Measurements from ENCODE around the gene ITPRIPL2. TPM values are rescaled to one million over a fixed set of nuclear protein-coding genes. Genes with fewer than 3 reads are reported as not detected.

Gene ITPRIPL2
- polyA plus RNA-seq, 1 donor from 2014 or later = not detected

GRCh38 chr16:19105131-19105530, 8.6 kb upstream of the ITPRIPL2 start:
- Histone ChIP-seq H4K20me1 (ENCODE audit: insufficient read depth) (no peaks in the 10 kb centered on the region), H3K27ac (ENCODE audit: low read length) (no peak overlapping the region), H3K36me3 (ENCODE audit: insufficient read depth, low read length) (no peaks in the 10 kb centered on the region), H3K4me2 (ENCODE audit: low read length) (no peak overlapping the region), H3K9me2 (ENCODE audit: insufficient read depth, low read length) (no peaks in the 10 kb centered on the region), H2AFZ (ENCODE audit: low read depth, low read length) (no peak overlapping the region), H3F3A (ENCODE audit: insufficient read depth, low read length, poor library complexity, severe bottlenecking) (no peaks in the 10 kb centered on the region), H3K9me3 (ENCODE audit: low read length) (no peaks in the 10 kb centered on the region), H3K4me3 (ENCODE audit: low read length) (no peak overlapping the region), H3K27me3 (ENCODE audit: insufficient read depth, low read depth, low read length) (no peaks in the 10 kb centered on the region), H3K9ac (ENCODE audit: low read length) (no peak overlapping the region), H3K79me2 (replicated peaks; ENCODE audit: insufficient read depth, low read length) (no peaks in the 10 kb centered on the region)
- TF ChIP-seq MXI1 (conservative IDR thresholded peaks at IDR 0.05; ENCODE audit: poor library complexity, severe bottlenecking) = no peak
- TF ChIP-seq EZH2 (IDR thresholded peaks at IDR 0.05; ENCODE audit: borderline replicate concordance, insufficient read depth, low read length, poor library complexity, severe bottlenecking) = no peak
- no peak for TF ChIP-seq SMC3 (conservative IDR thresholded peaks at IDR 0.05; ENCODE audit: poor library complexity)
- TF ChIP-seq CTCF (IDR thresholded peaks at IDR 0.05; ENCODE audit: poor library complexity, severe bottlenecking) = no peak
- TF ChIP-seq, protein P1, sequence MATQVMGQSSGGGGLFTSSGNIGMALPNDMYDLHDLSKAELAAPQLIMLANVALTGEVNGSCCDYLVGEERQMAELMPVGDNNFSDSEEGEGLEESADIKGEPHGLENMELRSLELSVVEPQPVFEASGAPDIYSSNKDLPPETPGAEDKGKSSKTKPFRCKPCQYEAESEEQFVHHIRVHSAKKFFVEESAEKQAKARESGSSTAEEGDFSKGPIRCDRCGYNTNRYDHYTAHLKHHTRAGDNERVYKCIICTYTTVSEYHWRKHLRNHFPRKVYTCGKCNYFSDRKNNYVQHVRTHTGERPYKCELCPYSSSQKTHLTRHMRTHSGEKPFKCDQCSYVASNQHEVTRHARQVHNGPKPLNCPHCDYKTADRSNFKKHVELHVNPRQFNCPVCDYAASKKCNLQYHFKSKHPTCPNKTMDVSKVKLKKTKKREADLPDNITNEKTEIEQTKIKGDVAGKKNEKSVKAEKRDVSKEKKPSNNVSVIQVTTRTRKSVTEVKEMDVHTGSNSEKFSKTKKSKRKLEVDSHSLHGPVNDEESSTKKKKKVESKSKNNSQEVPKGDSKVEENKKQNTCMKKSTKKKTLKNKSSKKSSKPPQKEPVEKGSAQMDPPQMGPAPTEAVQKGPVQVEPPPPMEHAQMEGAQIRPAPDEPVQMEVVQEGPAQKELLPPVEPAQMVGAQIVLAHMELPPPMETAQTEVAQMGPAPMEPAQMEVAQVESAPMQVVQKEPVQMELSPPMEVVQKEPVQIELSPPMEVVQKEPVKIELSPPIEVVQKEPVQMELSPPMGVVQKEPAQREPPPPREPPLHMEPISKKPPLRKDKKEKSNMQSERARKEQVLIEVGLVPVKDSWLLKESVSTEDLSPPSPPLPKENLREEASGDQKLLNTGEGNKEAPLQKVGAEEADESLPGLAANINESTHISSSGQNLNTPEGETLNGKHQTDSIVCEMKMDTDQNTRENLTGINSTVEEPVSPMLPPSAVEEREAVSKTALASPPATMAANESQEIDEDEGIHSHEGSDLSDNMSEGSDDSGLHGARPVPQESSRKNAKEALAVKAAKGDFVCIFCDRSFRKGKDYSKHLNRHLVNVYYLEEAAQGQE (IDR thresholded peaks at IDR 0.05; ENCODE audit: borderline replicate concordance) = no peak
- TF ChIP-seq POLR2AphosphoS5 (IDR thresholded peaks at IDR 0.05) = no peak

- Histone ChIP-seq H3K27ac (ENCODE audit: low read length) (no peak overlapping the region), H3K36me3 (ENCODE audit: insufficient read depth, low read length) (no peaks in the 10 kb centered on the region), H3K27me3 (ENCODE audit: insufficient read depth, low read depth, low read length) (no peaks in the 10 kb centered on the region), H2AFZ (ENCODE audit: low read depth, low read length) (no peak overlapping the region), H3K79me2 (replicated peaks; ENCODE audit: insufficient read depth, low read length) (no peaks in the 10 kb centered on the region), H3K9me3 (ENCODE audit: low read length) (no peaks in the 10 kb centered on the region), H3K9me2 (ENCODE audit: insufficient read depth, low read length) (no peaks in the 10 kb centered on the region), H4K20me1 (ENCODE audit: insufficient read depth) (no peaks in the 10 kb centered on the region), H3K4me3 (ENCODE audit: low read length) (no peak overlapping the region), H3F3A (ENCODE audit: insufficient read depth, low read length, poor library complexity, severe bottlenecking) (no peaks in the 10 kb centered on the region), H3K9ac (ENCODE audit: low read length) (no peak overlapping the region), H3K4me2 (ENCODE audit: low read length) (no peak overlapping the region)
- no peak for TF ChIP-seq SMC3 (conservative IDR thresholded peaks at IDR 0.05; ENCODE audit: poor library complexity)
- TF ChIP-seq, protein P1 (IDR thresholded peaks at IDR 0.05; ENCODE audit: borderline replicate concordance) = no peak
- no peak for TF ChIP-seq RAD21 (conservative IDR thresholded peaks at IDR 0.05)
- TF ChIP-seq EP300 (conservative IDR thresholded peaks at IDR 0.05; ENCODE audit: poor library complexity, severe bottlenecking) = no peak
- TF ChIP-seq MXI1 (conservative IDR thresholded peaks at IDR 0.05; ENCODE audit: poor library complexity, severe bottlenecking) = no peak
- no peak for TF ChIP-seq EZH2 (IDR thresholded peaks at IDR 0.05; ENCODE audit: borderline replicate concordance, insufficient read depth, low read length, poor library complexity, severe bottlenecking)
- no peak for TF ChIP-seq CTCF (IDR thresholded peaks at IDR 0.05; ENCODE audit: poor library complexity, severe bottlenecking)
- TF ChIP-seq TAF1 (IDR thresholded peaks at IDR 0.05; ENCODE audit: low read depth) = no peak
- TF ChIP-seq POLR2AphosphoS5 (IDR thresholded peaks at IDR 0.05) = no peak
These were observed 7.7 kb upstream of the ITPRIPL2 start for GRCh38 chr16:19105891-19106624.

Data from neural cell (in vitro differentiated cells).